ENCODE data around the gene MAPK10. TPM values are rescaled to one million over a fixed set of nuclear protein-coding genes. Genes with fewer than 3 reads are reported as not detected.

Gene MAPK10
- total RNA-seq, 2 donors from 2014 or later, result 0.87 to 0.95 TPM

GRCh38 chr4:85951099-85951498 is 408.8 kb downstream of the MAPK10 start:
- Mint-ChIP-seq H3K36me3 (ENCODE audit: low read depth) (no peaks in the 10 kb centered on the region), H3K27ac (no peak overlapping the region), H3K27me3 (no peaks in the 10 kb centered on the region), H3K4me3 (no peak overlapping the region), H3K4me1 (no peaks in the 10 kb centered on the region), H3K9me3 (no peaks in the 10 kb centered on the region)
- no peak for ATAC-seq (replicated peaks)

DNA sequence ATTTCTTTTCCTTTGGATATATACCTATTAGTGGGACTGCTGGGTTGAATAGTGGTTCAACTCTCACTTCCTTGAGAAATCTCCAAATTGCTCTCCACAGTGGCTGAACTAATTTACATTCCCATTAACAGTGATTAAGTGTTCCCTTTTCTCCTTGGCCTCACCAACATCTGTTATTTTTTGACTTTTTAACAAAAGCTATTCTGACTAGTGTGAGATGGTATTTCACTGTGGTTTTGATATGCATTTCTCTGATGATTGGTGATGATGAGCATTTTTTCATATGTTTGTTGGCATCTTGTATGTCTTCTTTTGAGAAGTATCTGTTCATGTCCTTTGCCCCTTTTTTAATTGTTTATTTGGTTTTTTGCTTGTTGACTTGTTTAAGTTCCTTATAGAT is 413.0 kb downstream of the MAPK10 start:
- no peaks in the 10 kb centered on the region for H3K36me3 Mint-ChIP-seq (ENCODE audit: low read depth)
- no peaks in the 10 kb centered on the region for H3K4me1 Mint-ChIP-seq
- H3K27ac Mint-ChIP-seq, result no peak overlapping the region
- H3K4me3 Mint-ChIP-seq, result no peak overlapping the region
- no peaks in the 10 kb centered on the region for H3K9me3 Mint-ChIP-seq
- no peaks in the 10 kb centered on the region for H3K27me3 Mint-ChIP-seq
- ATAC-seq (replicated peaks), result no peak

- no peak for ATAC-seq (replicated peaks)
- Mint-ChIP-seq H3K27me3 (peaks cover 2% of the 10 kb centered on the region), H3K9me3 (no peaks in the 10 kb centered on the region), H3K27ac (no peak overlapping the region), H3K4me3 (no peak overlapping the region), H3K36me3 (ENCODE audit: low read depth) (no peaks in the 10 kb centered on the region), H3K4me1 (no peaks in the 10 kb centered on the region)
These were observed 417.7 kb downstream of the MAPK10 start for GRCh38 chr4:85942107-85942506.

- H3K9me3 Mint-ChIP-seq, result peaks cover 3% of the 10 kb centered on the region
- ATAC-seq (replicated peaks), result no peak
- peaks cover 6% of the 10 kb centered on the region for H3K27me3 Mint-ChIP-seq
- no peak overlapping the region for H3K4me3 Mint-ChIP-seq
- H3K4me1 Mint-ChIP-seq, result no peaks in the 10 kb centered on the region
- H3K27ac Mint-ChIP-seq, result no peak overlapping the region
- H3K36me3 Mint-ChIP-seq (ENCODE audit: low read depth), result no peaks in the 10 kb centered on the region
These were observed 419.7 kb downstream of the MAPK10 start for GRCh38 chr4:85940151-85940550.

Other genes with a start within 250 kb of the MAPK10 start
- 10 to 100 TPM; 14.5 to 23.0 TPM for gene PTPN13, start 234.3 kb upstream of the MAPK10 start, total RNA-seq

Measured in activated T-helper 17 cell treated with anti-CD3 and anti-CD28 coated beads, Interleukin-2, amount 50 U/mL, for 72 hours (primary cell).